ENCODE results near the gene KCTD14.

The KCTD14 gene

GRCh38 chr11:78011301-78011700 is 11.8 kb downstream of the KCTD14 start:
- Histone ChIP-seq H3K9me3 (ENCODE audit: low read length) (no peaks in the 10 kb centered on the region), H3F3A (ENCODE audit: insufficient read depth, low read length) (no peaks in the 10 kb centered on the region), H3K9me2 (ENCODE audit: low read depth, low read length) (no peaks in the 10 kb centered on the region), H3K4me1 (ENCODE audit: insufficient read depth, low read length, severe bottlenecking) (no peaks in the 10 kb centered on the region), H3K36me3 (ENCODE audit: insufficient read depth, low read length) (no peaks in the 10 kb centered on the region), H3K9ac (ENCODE audit: low read length) (no peak overlapping the region), H3K27me3 (ENCODE audit: insufficient read depth, low read length) (no peaks in the 10 kb centered on the region; the same call in 1 of the 2 replicates), H3K79me2 (ENCODE audit: insufficient read depth, low read length) (no peaks in the 10 kb centered on the region), H3K4me3 (ENCODE audit: low read depth, low read length, poor library complexity, severe bottlenecking) (no peak overlapping the region), H3K4me2 (ENCODE audit: low read length) (no peak overlapping the region), H4K20me1 (ENCODE audit: insufficient read depth, low read length) (no peaks in the 10 kb centered on the region), H2AFZ (ENCODE audit: low read length) (no peak overlapping the region), H3K27ac (ENCODE audit: low read depth, low read length, poor library complexity, severe bottlenecking) (no peak overlapping the region)
- TF ChIP-seq CTCF (IDR thresholded peaks at IDR 0.05; ENCODE audit: low read length) (no peak), EZH2 (IDR thresholded peaks at IDR 0.05; ENCODE audit: borderline replicate concordance, low read length) (no peak)

- Histone ChIP-seq H4K20me1 (ENCODE audit: insufficient read depth, low read length) (no peaks in the 10 kb centered on the region), H3K36me3 (ENCODE audit: insufficient read depth, low read length) (no peaks in the 10 kb centered on the region), H3K9me3 (ENCODE audit: low read length) (no peaks in the 10 kb centered on the region), H3K4me1 (ENCODE audit: insufficient read depth, low read length, severe bottlenecking) (no peaks in the 10 kb centered on the region), H3F3A (ENCODE audit: insufficient read depth, low read length) (no peaks in the 10 kb centered on the region), H3K27ac (ENCODE audit: low read depth, low read length, poor library complexity, severe bottlenecking) (no peak overlapping the region), H3K9ac (ENCODE audit: low read length) (no peak overlapping the region), H3K79me2 (ENCODE audit: insufficient read depth, low read length) (no peaks in the 10 kb centered on the region), H3K9me2 (ENCODE audit: low read depth, low read length) (no peaks in the 10 kb centered on the region), H3K4me3 (ENCODE audit: low read depth, low read length, poor library complexity, severe bottlenecking) (no peak overlapping the region), H3K4me2 (ENCODE audit: low read length) (no peak overlapping the region), H2AFZ (ENCODE audit: low read length) (no peak overlapping the region), H3K27me3 (ENCODE audit: insufficient read depth, low read length) (no peaks in the 10 kb centered on the region)
- no peak for TF ChIP-seq CTCF (IDR thresholded peaks at IDR 0.05; ENCODE audit: low read length)
- no peak for TF ChIP-seq EZH2 (IDR thresholded peaks at IDR 0.05; ENCODE audit: borderline replicate concordance, low read length)
These were observed 12.3 kb downstream of the KCTD14 start for GRCh38 chr11:78010755-78011154.

- Histone ChIP-seq H3F3A (ENCODE audit: insufficient read depth, low read length) (no peaks in the 10 kb centered on the region), H3K36me3 (ENCODE audit: insufficient read depth, low read length) (no peaks in the 10 kb centered on the region), H3K4me3 (ENCODE audit: low read depth, low read length, poor library complexity, severe bottlenecking) (no peak overlapping the region), H2AFZ (ENCODE audit: low read length) (no peak overlapping the region), H3K79me2 (ENCODE audit: insufficient read depth, low read length) (no peaks in the 10 kb centered on the region), H3K27ac (ENCODE audit: low read depth, low read length, poor library complexity, severe bottlenecking) (no peak overlapping the region), H3K9me2 (ENCODE audit: low read depth, low read length) (no peaks in the 10 kb centered on the region), H3K27me3 (ENCODE audit: insufficient read depth, low read length) (no peaks in the 10 kb centered on the region), H3K4me1 (ENCODE audit: insufficient read depth, low read length, severe bottlenecking) (no peaks in the 10 kb centered on the region), H3K4me2 (ENCODE audit: low read length) (no peak overlapping the region), H3K9me3 (ENCODE audit: low read length) (no peaks in the 10 kb centered on the region), H4K20me1 (ENCODE audit: insufficient read depth, low read length) (no peaks in the 10 kb centered on the region), H3K9ac (ENCODE audit: low read length) (no peak overlapping the region)
- TF ChIP-seq CTCF (IDR thresholded peaks at IDR 0.05; ENCODE audit: low read length), result no peak
- no peak for TF ChIP-seq EZH2 (IDR thresholded peaks at IDR 0.05; ENCODE audit: borderline replicate concordance, low read length)
These were observed 12.8 kb downstream of the KCTD14 start for GRCh38 chr11:78010304-78010703.
